GM21825 (cell line): Measurements from ENCODE around the gene CLCN6.
"Not testable (repeated sequence)": the region's sequence is repeated elsewhere in the genome, so short reads cannot be mapped to it uniquely, and the experiment has no call there.

Source experiments
- ATAC-seq: cut with Tn5 transposase; IDR thresholded peaks from one replicate; pipeline ENCODE4 v1.9.1; 2021; ENCODE audit warnings: mild to moderate bottlenecking, moderate library complexity; ENCODE audit not compliant: unreplicated experiment

Gene CLCN6

GRCh38 chr1:11793819-11794218, 12.2 kb upstream of the CLCN6 start:
- no peak for ATAC-seq

GRCh38 chr1:11794446-11795237, 11.3 kb upstream of the CLCN6 start:
- ATAC-seq, result no peak

- no peak for ATAC-seq
Observed at GRCh38 chr1:11795238-11795890, 10.6 kb upstream of the CLCN6 start.

- no peak for ATAC-seq
Observed at GRCh38 chr1:11796036-11796828, 9.8 kb upstream of the CLCN6 start.

- no peak for ATAC-seq
Observed at GRCh38 chr1:11797525-11798216, 8.3 kb upstream of the CLCN6 start.

GRCh38 chr1:11799099-11799498, 6.9 kb upstream of the CLCN6 start:
- ATAC-seq, result no peak

GRCh38 chr1:11799896-11800295, 6.1 kb upstream of the CLCN6 start:
- ATAC-seq, result no peak

- ATAC-seq, result no peak
Observed at GRCh38 chr1:11800391-11800755, 5.6 kb upstream of the CLCN6 start.

GRCh38 chr1:11800756-11801433, 5.1 kb upstream of the CLCN6 start:
- ATAC-seq, result no peak

- no peak for ATAC-seq
Observed at GRCh38 chr1:11802616-11802972, 3.4 kb upstream of the CLCN6 start.

- peak; percentile 27 for ATAC-seq
Observed at GRCh38 chr1:11802973-11803885, 2.8 kb upstream of the CLCN6 start.

- not testable (repeated sequence) for ATAC-seq
Observed at GRCh38 chr1:11803924-11804665, 1.9 kb upstream of the CLCN6 start.

- ATAC-seq, result no peak
Observed at GRCh38 chr1:11804666-11805421, 1.1 kb upstream of the CLCN6 start.

- peak; percentile 33 for ATAC-seq
Observed at GRCh38 chr1:11806307-11806936, 431 bp downstream of the CLCN6 start.

GRCh38 chr1:11807133-11807532, 1.1 kb downstream of the CLCN6 start:
- ATAC-seq, result no peak

- no peak for ATAC-seq
Observed at GRCh38 chr1:11813021-11813420, 7.0 kb downstream of the CLCN6 start.

GRCh38 chr1:11817192-11817591, 11.2 kb downstream of the CLCN6 start:
- no peak for ATAC-seq

- ATAC-seq, result no peak
Observed at GRCh38 chr1:11822091-11822490, 16.1 kb downstream of the CLCN6 start.
